AG04450 (cell line): Measurements from ENCODE around the gene OSMR. TPM values are rescaled to one million over a fixed set of nuclear protein-coding genes. Genes with fewer than 3 reads are reported as not detected.

Experiments
- CTCF ChIA-PET: fragments of 300-600, 350-600 bp; formaldehyde crosslinking; extraction: SDS; loops from one replicate; lab custom pipeline; 2022; ENCODE audit warnings: antibody characterized with exemption, inconsistent platforms; lab: Charles Lee
- POLR2A ChIA-PET: fragments of 350-600 bp; formaldehyde crosslinking; extraction: SDS; loops from one replicate; lab custom pipeline; 2021; ENCODE audit warnings: antibody characterized with exemption, inconsistent platforms; lab: Yijun Ruan, JAX
- DNase-seq: peaks from one replicate; pipeline ENCODE4 v3.0.0-alpha.2; 2011; ENCODE audit warnings: low read depth, low spot score
- H3K27ac ChIP-seq: one replicate; pipeline ENCODE4 v1.5.1; 2012; ENCODE audit warnings: low read depth, low read length, control low read depth
- H3K27me3 ChIP-seq: one replicate; pipeline ENCODE4 v1.6.0; 2012; ENCODE audit warnings: low read length; ENCODE audit not compliant: control insufficient read depth, insufficient read depth
- H3K4me3 ChIP-seq: 2 replicates; pipeline ENCODE4 v1.5.1; 2011; ENCODE audit warnings: mild to moderate bottlenecking, low read depth, low read length, control low read depth
- H3K9me3 ChIP-seq: 2 replicates; pipeline ENCODE4 v1.5.1; 2012; ENCODE audit warnings: low read length; ENCODE audit not compliant: control insufficient read depth, insufficient read depth
- CTCF ChIP-seq: IDR thresholded peaks from 2 replicates; pipeline ENCODE4 v1.5.1; 2011; ENCODE audit warnings: low read depth, low read length, control low read depth, inconsistent platforms
- polyA plus RNA-seq: library from polyadenylated mRNA; depleted of rRNA; stranded (reverse); fragments of >200 nt; gene quantifications from 2 replicates; pipeline ENCODE4 v1.2.3, GENCODE V29; 2011

Gene OSMR
- polyA plus RNA-seq, 1 experiment = 100 TPM

- ChIA-PET POLR2A (interaction anchor here (1.0 to 1.9 kb wide), 3 partner anchors 26 to 35 kb away, joined by 3 to 10 read pairs (median 7); partner anchors contain the start of gene OSMR), CTCF (interaction anchor here (0.9 to 1.2 kb wide), 5 partner anchors 25 to 452 kb away, joined by 3 to 5 read pairs (median 3); no protein-coding TSS in a partner anchor)
- peaks cover 2% of the 10 kb centered on the region; the same call in 1 of the 2 replicates for H3K9me3 ChIP-seq
- DNase-seq = no peak
- no peak overlapping the region for H3K4me3 ChIP-seq
- peak overlapping the region; percentile 48 for H3K27ac ChIP-seq
- no peak for TF ChIP-seq CTCF
- H3K27me3 ChIP-seq = no peaks in the 10 kb centered on the region
Measured at GRCh38 chr5:38872826-38873225, 27.0 kb downstream of the OSMR start.

DNA sequence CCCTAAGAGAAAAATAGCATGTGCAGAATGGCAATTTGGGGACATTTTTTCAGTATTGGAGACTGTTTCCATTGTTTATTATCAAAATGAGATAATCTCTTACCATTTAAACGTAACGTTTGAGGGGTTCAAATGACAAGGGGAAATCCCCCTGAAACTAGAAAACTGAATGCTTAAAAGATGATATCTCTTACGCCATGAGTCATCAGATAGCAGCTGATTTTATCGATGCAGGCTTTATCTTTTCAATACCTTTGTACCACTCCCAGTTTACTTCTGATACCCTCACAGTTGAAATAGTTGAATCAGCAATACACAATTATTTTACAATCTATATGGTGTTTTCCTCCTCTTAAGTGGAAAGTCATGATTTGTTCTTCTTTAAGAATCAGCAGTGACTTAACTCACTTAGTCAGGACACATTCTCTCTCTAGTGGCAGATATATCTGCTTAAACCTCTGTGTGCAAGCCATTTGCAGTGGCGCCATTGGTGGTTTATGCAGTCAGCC, 29.2 kb downstream of the OSMR start:
- no peak overlapping the region for H3K27ac ChIP-seq
- H3K27me3 ChIP-seq = no peaks in the 10 kb centered on the region
- no peaks in the 10 kb centered on the region for H3K9me3 ChIP-seq
- TF ChIP-seq CTCF = no peak
- CTCF ChIA-PET = no interaction called here
- no peak overlapping the region for H3K4me3 ChIP-seq
- DNase-seq = no peak
- POLR2A ChIA-PET = no interaction called here

GRCh38 chr5:38878391-38879077, 32.7 kb downstream of the OSMR start:
- Histone ChIP-seq H3K27me3 (no peaks in the 10 kb centered on the region), H3K4me3 (no peak overlapping the region), H3K27ac (no peak overlapping the region), H3K9me3 (no peaks in the 10 kb centered on the region)
- CTCF ChIA-PET = no interaction called here
- DNase-seq = no peak
- TF ChIP-seq CTCF = no peak
- POLR2A ChIA-PET = no interaction called here

DNA sequence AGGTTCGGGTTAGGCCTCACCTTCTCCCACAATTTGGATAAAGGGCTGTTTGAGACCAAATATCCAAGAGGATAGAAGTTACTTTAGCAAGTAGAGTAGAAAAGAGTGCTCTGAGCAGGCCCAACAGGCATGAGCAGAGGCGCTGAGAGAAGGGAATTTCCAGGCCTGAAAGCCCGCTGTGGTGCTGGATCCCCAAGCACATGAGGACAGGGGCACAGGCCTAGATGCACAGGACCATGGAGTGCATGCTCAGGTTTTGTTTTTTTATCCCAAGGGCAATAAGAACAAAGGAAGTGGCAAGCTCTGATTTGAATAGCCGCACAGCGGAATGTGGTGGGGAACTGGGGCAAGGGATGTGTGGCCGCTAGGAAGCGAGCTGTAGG, 33.3 kb downstream of the OSMR start:
- Histone ChIP-seq H3K9me3 (no peaks in the 10 kb centered on the region), H3K4me3 (no peak overlapping the region), H3K27ac (no peak overlapping the region), H3K27me3 (no peaks in the 10 kb centered on the region)
- CTCF ChIA-PET = no interaction called here
- POLR2A ChIA-PET = no interaction called here
- TF ChIP-seq CTCF = no peak
- no peak for DNase-seq

DNA sequence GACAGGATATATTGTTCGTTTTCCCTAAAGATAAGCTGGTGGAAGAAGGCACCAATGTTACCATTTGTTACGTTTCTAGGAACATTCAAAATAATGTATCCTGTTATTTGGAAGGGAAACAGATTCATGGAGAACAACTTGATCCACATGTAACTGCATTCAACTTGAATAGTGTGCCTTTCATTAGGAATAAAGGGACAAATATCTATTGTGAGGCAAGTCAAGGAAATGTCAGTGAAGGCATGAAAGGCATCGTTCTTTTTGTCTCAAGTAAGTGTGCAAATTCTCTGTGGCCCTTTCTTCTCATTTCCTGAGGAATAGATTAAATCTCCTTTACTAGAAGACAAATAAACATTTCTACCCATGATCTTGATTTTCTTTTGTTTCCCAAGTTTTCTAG, 38.0 kb downstream of the OSMR start:
- ChIA-PET POLR2A (no interaction called here), CTCF (no interaction called here)
- Histone ChIP-seq H3K27me3 (no peaks in the 10 kb centered on the region), H3K27ac (no peak overlapping the region), H3K4me3 (no peak overlapping the region), H3K9me3 (no peaks in the 10 kb centered on the region)
- TF ChIP-seq CTCF = no peak
- DNase-seq = no peak
